IPS-18a (cell line): ENCODE measurements around the gene CDH4.

ENCODE experiments used
- H3K27ac ChIP-seq: one replicate; pipeline ENCODE4 v1.5.1; 2013; ENCODE audit warnings: low read length
- H3K27me3 ChIP-seq: one replicate; pipeline ENCODE4 v1.6.1; 2013; ENCODE audit warnings: mild to moderate bottlenecking, low read length; ENCODE audit not compliant: control insufficient read depth, insufficient read depth
- H3K36me3 ChIP-seq: one replicate; pipeline ENCODE4 v1.6.1; 2013; ENCODE audit warnings: low read depth, low read length; ENCODE audit not compliant: control insufficient read depth
- H3K4me1 ChIP-seq: one replicate; pipeline ENCODE4 v1.6.1; 2013; ENCODE audit warnings: low read depth, low read length; ENCODE audit not compliant: control insufficient read depth
- H3K4me3 ChIP-seq: one replicate; pipeline ENCODE4 v1.5.1; 2013; ENCODE audit warnings: low read length
- H3K9ac ChIP-seq: one replicate; pipeline ENCODE4 v1.6.1; 2013; ENCODE audit warnings: mild to moderate bottlenecking, low read length, moderate library complexity
- H3K9me3 ChIP-seq: one replicate; pipeline ENCODE4 v1.6.1; 2013; ENCODE audit warnings: low read depth, low read length; ENCODE audit not compliant: control insufficient read depth

CDH4 gene

DNA sequence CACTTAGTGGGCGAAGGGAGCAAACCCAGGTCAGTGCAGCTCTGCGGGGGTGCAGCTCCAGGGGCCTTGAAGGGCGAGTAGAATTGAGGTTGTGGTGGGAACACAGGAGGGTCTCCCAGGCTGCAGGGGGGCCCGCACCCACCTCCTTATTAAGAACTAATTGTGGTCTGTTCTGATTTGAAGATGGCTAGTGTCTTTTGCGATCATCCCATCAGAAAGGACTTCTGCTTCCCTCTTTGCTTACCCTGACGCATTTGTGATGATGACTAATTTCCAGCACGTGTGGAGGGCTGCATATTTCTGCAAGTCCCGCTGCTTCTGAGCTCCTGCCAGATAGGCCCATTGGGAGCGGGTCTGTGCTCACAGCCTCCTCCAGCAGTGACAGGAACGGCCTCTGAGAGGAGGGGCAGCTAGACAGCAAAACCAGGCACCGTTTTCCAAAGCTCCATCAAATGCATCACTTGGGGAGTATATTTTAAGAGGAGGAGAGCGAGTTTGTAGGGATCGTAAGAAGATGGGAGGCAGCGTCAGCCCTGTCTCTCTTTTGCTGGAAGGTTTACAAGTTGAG is 268.9 kb downstream of the CDH4 start:
- H3K4me1 ChIP-seq: peaks cover 16% of the 10 kb centered on the region
- no peaks in the 10 kb centered on the region for H3K36me3 ChIP-seq
- no peaks in the 10 kb centered on the region for H3K27me3 ChIP-seq
- no peak overlapping the region for H3K27ac ChIP-seq
- no peak overlapping the region for H3K4me3 ChIP-seq
- no peaks in the 10 kb centered on the region for H3K9me3 ChIP-seq
- no peak overlapping the region for H3K9ac ChIP-seq

DNA sequence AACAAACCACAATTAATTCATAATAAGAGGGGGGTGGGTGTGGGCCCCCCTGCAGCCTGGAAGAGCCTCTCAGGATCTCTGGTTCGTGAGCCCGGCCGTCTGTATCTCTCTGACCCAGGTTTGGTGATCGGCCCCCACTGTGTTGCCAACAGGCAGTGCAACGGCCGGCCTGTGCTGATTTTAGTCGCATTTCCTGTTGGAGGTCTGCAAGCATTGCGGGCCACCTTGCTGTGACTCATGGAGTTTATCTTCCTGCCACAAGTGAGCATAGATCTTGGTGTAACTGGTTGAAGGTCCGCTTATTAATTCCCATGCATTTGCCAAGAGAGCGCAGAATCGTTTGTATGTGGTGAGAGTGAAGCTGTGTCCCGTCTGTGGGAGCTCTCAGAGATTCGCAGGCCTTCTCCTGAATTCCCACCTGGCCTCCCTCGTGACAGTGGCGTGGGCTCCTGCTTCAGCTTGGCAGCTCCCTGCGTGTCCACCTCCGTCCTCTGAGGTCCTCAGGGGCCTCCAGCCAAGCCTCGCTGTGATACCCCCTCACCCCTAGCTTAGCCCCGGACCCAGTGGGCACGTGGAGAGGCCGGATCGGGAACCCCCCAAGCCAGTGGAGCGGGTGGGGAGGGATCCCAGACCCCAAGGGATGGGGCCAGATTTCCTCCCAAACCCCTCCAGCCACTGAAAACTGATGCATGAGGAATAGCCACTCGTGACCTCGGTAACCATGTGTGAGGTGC is 269.8 kb downstream of the CDH4 start:
- no peaks in the 10 kb centered on the region for H3K27me3 ChIP-seq
- no peak overlapping the region for H3K27ac ChIP-seq

DNA sequence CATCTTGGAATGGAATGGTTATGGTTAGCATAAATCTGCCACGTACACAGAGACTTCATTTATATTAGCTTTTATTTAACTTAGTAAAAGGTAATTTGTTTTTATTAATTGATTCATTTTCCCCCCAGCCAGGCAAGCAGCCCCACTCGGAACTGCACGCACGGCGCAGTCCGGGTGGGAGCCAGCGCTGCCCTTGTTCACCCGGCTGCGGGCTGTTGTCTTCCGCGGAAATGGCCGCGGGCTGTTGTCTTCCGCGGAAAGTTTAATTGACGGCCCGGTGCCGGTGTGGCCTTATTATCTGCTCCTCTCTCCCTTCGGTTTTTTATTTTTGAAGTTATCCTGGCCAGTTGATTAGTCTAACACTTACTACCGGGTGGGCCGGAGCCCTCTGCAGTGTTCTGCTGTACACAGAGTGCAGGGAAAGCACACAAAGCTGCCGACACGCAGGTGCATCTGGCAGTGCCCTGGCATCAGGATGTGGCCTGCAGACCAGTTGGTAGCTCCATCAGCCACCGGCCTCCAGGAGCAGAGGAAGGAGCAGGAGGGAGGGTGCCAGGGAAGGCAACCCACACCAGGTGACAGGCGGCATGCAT is 270.5 kb downstream of the CDH4 start:
- H3K4me1 ChIP-seq: peaks cover 16% of the 10 kb centered on the region
- no peak overlapping the region for H3K9ac ChIP-seq
- no peak overlapping the region for H3K4me3 ChIP-seq
- no peak overlapping the region for H3K27ac ChIP-seq
- no peaks in the 10 kb centered on the region for H3K27me3 ChIP-seq
- H3K9me3 ChIP-seq: no peaks in the 10 kb centered on the region
- H3K36me3 ChIP-seq: no peaks in the 10 kb centered on the region

More for the DNA sequence above, 269.8 kb downstream of the CDH4 start:
- Histone ChIP-seq H3K9me3 (no peaks in the 10 kb centered on the region), H3K4me3 (no peak overlapping the region), H3K9ac (no peak overlapping the region), H3K36me3 (no peaks in the 10 kb centered on the region), H3K4me1 (peaks cover 16% of the 10 kb centered on the region)

DNA sequence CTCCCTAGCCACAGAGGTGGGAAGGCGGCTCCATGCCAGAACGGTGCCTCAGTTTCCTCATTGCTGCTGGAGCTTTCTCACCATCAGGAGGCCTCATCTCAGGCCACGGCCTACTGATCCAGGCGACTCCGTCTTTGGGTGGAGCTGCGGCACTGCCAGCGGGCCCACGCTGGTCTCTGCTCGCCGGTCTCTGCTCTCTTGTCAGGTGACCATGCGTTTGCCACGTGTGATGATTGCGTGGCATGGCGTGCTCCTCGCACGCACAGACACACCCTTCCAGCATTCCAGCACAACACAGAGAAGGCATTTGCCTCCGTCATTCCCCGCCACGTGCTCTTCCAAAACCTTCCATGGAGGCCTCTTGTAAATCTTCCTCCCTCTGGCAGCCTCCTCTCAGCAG is 271.1 kb downstream of the CDH4 start:
- no peaks in the 10 kb centered on the region for H3K9me3 ChIP-seq

DNA sequence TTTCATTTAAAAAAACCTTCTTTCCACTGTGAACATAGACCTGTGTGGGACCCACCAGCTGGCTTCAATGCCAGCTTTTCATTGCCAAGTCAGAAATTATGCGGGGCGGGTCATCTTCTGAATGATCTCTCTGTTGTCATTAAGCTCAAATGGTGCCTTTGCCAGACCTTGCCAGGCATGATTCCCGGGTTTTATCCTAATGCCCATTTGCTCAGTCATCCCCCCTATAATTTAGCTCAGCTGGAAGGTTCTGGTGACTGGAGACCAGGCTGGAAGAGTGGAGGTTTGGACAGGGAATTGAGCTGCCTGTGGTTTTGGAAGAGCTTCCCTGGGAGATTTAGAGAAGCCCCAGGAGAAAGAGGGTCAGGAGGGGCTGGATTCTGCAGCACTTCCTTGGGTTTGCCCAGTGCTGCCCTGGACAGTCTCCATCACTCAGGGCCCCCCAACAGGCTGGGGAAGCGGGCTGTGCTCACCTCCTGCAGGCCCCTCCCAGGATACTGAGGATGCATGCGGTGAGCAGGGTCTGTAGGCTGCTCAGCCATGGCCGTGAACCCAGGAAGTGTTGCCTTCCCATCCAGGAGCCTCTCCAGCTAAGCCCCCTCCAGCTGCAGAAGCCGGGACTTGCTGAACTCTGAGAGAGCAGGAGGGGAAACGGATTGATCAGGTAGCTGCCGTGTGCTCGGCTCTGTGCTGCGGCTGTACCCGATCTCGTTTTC is 273.0 kb downstream of the CDH4 start:
- H3K27me3 ChIP-seq: no peaks in the 10 kb centered on the region
- no peak overlapping the region for H3K9ac ChIP-seq
- peaks cover 16% of the 10 kb centered on the region for H3K4me1 ChIP-seq
- no peak overlapping the region for H3K27ac ChIP-seq
- H3K4me3 ChIP-seq: no peak overlapping the region
- no peaks in the 10 kb centered on the region for H3K36me3 ChIP-seq
- H3K9me3 ChIP-seq: no peaks in the 10 kb centered on the region

More for the DNA sequence above, 271.1 kb downstream of the CDH4 start:
- H3K4me3 ChIP-seq: no peak overlapping the region
- H3K36me3 ChIP-seq: no peaks in the 10 kb centered on the region
- H3K27ac ChIP-seq: no peak overlapping the region
- peaks cover 16% of the 10 kb centered on the region for H3K4me1 ChIP-seq
- no peak overlapping the region for H3K9ac ChIP-seq
- H3K27me3 ChIP-seq: no peaks in the 10 kb centered on the region

DNA sequence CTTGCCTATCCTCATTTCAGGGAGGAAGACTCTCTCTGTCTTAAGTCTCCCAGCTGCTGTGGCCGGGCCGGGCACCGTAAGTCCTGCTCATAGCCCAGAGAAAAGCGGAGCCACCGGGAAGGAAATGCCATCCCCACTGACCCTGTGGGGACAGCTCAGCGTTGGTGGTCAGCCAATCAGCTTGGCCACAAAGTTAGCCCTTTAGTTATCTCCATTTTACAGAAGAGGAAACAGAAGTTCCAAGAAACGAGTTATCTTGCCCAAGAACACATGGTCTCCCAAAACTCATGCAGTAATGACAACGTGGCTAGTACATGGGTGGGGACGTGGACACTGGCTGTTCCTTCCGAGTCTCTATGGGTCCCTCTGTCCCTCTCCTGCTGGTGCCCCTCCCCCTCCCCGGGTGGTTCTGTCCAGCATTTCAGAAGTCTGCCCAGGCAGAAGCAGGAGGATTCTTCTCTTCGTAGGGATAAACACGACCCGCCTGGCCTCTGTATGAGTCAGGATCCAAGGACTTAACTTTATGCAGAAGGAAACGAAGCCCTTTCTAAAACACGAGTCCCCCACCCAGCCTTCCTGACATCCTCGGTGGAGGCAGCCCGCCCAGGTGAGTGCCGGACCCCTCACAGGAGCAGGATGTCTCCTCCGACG is 273.8 kb downstream of the CDH4 start:
- H3K27me3 ChIP-seq: no peaks in the 10 kb centered on the region
- H3K4me3 ChIP-seq: no peak overlapping the region
- no peaks in the 10 kb centered on the region for H3K9me3 ChIP-seq
- no peak overlapping the region for H3K9ac ChIP-seq
- H3K36me3 ChIP-seq: no peaks in the 10 kb centered on the region
- H3K4me1 ChIP-seq: peaks cover 16% of the 10 kb centered on the region
- no peak overlapping the region for H3K27ac ChIP-seq

DNA sequence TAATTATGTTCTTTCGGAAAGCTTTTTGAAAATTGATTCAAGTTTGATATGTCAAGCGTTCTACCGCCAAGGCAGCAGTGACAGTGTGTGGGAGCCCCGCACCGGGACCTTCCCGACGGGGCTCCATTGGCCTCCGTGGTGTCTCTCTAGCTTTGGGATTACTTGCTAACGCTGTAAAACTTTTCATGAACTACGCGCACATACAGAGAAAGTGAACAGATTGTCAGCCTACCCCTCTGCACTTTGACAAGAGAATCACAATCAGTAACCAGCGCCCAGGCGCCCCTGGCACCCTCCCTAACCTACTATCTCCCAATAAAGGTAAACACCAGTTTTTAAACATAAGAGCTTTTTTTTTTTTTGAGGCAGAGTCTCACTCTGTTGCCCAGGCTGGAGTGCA is 274.8 kb downstream of the CDH4 start:
- H3K27me3 ChIP-seq: no peaks in the 10 kb centered on the region
- H3K36me3 ChIP-seq: no peaks in the 10 kb centered on the region
- H3K27ac ChIP-seq: no peak overlapping the region
- H3K9me3 ChIP-seq: no peaks in the 10 kb centered on the region
- H3K9ac ChIP-seq: no peak overlapping the region
- H3K4me3 ChIP-seq: no peak overlapping the region
- peaks cover 8% of the 10 kb centered on the region for H3K4me1 ChIP-seq

DNA sequence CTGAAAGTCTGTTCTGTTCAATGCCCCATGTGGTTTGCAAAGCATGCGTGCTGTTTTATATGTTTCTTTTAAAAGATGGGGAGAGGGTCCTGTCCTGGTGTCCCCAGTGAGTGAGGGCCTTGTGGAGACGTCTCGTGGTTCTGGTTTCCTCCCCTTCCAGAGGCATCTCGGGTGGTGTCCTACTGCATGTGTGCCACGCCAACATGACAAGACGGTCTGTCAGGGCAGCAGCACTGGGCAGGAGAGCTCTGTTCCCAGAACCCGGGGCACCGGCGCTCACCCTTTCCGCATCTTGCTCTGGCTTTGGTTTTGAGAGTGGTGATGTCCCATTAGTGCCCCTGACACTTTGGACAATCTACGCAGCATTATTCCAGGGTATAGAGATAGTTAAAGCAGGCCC is 275.6 kb downstream of the CDH4 start:
- Histone ChIP-seq H3K9me3 (no peaks in the 10 kb centered on the region), H3K4me3 (no peak overlapping the region), H3K27me3 (no peaks in the 10 kb centered on the region), H3K36me3 (no peaks in the 10 kb centered on the region), H3K9ac (no peak overlapping the region), H3K27ac (no peak overlapping the region), H3K4me1 (peaks cover 7% of the 10 kb centered on the region)

DNA sequence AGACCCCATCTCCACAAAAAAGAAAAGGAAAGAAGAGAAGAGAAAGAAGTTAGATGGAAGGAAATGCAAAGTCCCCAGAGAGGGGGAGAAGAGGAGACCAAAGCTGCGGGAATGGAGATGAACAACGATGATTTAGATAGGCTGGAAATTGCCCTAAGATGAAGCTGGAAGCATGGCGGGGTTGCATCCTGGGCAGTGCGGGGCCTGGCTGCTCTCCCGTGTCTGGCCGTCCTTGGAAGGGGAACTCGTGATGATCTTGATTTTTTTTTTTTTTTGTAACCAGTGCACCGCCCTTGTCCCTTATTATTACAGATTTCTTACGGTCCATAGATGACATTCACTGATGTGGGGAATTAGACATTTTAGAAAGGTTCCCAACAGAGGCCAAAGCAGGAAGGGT is 276.5 kb downstream of the CDH4 start:
- Histone ChIP-seq H3K36me3 (no peaks in the 10 kb centered on the region), H3K4me3 (no peak overlapping the region), H3K4me1 (peaks cover 7% of the 10 kb centered on the region), H3K9ac (no peak overlapping the region), H3K9me3 (no peaks in the 10 kb centered on the region), H3K27me3 (no peaks in the 10 kb centered on the region), H3K27ac (no peak overlapping the region)

DNA sequence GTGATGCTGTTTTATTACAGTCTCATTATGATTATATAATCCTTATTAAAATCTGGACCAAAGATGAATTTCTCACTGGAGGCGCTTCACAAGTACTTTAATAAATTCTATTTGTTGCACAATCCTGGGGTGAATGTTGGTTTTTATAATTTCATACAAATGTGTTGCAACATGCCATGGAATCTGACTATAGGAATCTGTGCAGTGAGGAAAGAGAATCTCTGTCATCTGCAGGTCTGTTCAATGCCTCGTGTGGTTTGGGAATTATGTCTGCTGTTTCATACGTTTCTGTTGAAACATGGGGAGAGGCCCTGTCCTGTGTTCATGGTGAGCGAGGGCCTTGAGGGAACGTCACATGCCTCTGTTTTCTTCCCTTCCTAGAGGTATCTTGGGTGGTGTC is 277.3 kb downstream of the CDH4 start:
- H3K36me3 ChIP-seq: no peaks in the 10 kb centered on the region
- no peak overlapping the region for H3K27ac ChIP-seq
- H3K4me1 ChIP-seq: peaks cover 7% of the 10 kb centered on the region
- H3K9ac ChIP-seq: no peak overlapping the region
- no peak overlapping the region for H3K4me3 ChIP-seq
- H3K9me3 ChIP-seq: no peaks in the 10 kb centered on the region
- no peaks in the 10 kb centered on the region for H3K27me3 ChIP-seq

DNA sequence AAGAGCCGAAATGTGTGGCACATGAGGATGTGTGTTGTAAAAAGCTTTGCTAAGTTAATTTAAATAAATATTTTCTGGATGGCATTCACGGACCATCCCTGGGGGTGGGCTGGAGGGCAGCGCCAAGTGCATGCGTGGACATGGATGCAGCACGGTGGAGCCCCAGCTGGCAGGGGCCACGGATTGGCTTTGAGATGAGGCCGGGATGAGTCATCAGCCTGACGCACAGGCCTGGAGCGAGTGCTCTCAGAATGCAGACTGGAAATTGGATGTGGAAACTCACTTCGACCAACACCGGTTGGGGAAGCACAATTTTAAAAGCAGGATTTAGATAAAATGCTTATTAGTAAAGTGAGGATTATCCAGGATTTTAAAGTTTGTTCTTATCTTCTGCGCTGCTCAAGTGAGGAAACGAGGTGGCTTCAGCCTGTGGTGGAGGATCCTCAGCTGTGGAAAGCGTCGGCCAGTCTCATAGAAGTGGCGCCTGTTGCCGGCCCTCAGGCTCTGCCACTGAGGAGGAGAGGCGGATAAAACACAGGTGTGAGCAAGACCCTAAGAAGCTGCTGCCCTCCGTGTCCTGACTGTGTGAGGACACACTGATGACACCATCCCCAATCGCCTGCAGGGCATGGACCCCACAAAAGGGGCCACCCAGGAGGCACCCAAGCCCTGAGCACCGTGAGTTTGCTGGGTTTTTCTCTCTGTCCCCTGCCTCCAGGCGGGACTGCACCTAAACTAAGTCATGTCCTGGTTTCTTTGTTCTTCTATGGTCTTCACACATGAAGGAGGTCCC is 279.7 kb downstream of the CDH4 start:
- H3K36me3 ChIP-seq: no peaks in the 10 kb centered on the region
- H3K9ac ChIP-seq: no peak overlapping the region
- H3K4me1 ChIP-seq: no peaks in the 10 kb centered on the region
- no peaks in the 10 kb centered on the region for H3K27me3 ChIP-seq
- H3K4me3 ChIP-seq: no peak overlapping the region
- H3K9me3 ChIP-seq: no peaks in the 10 kb centered on the region
- no peak overlapping the region for H3K27ac ChIP-seq
